HEK293 (cell line): ENCODE measurements around the gene GET3.

Experiments
- KLF16 ChIP-seq: fragments of 450-650 bp; formaldehyde crosslinking; IDR thresholded peaks from 2 replicates; pipeline ENCODE4 v1.5.1; 2017; ENCODE audit warnings: missing biosample characterization, missing genetic modification characterization
- YY1 ChIP-seq: fragments of 450-650 bp; formaldehyde crosslinking; IDR thresholded peaks from 2 replicates; pipeline ENCODE4 v1.5.1; 2018; ENCODE audit warnings: missing biosample characterization, missing genetic modification characterization
- ZBTB1 ChIP-seq: fragments of 450-650 bp; formaldehyde crosslinking; IDR thresholded peaks from 2 replicates; pipeline ENCODE4 v1.5.1; 2016; ENCODE audit warnings: missing biosample characterization, missing genetic modification characterization
- ZBTB21 ChIP-seq: fragments of 450-650 bp; formaldehyde crosslinking; IDR thresholded peaks from 2 replicates; pipeline ENCODE4 v1.5.1; 2017; ENCODE audit warnings: missing biosample characterization, missing genetic modification characterization
- ZBTB8A ChIP-seq: fragments of 450-650 bp; formaldehyde crosslinking; IDR thresholded peaks from 2 replicates; pipeline ENCODE4 v1.5.1; 2016; ENCODE audit warnings: missing biosample characterization, missing genetic modification characterization
- ZFP37 ChIP-seq: fragments of 450-650 bp; formaldehyde crosslinking; IDR thresholded peaks from 2 replicates; pipeline ENCODE4 v1.5.1; 2016; ENCODE audit warnings: missing biosample characterization, missing genetic modification characterization
- ZFP41 ChIP-seq: fragments of 450-650 bp; formaldehyde crosslinking; IDR thresholded peaks from 2 replicates; pipeline ENCODE4 v1.5.1; 2016; ENCODE audit warnings: missing biosample characterization, missing genetic modification characterization, borderline replicate concordance
- ZNF223 ChIP-seq: fragments of 450-650 bp; formaldehyde crosslinking; IDR thresholded peaks from 2 replicates; pipeline ENCODE4 v1.5.1; 2016; ENCODE audit warnings: missing biosample characterization, missing genetic modification characterization
- ZNF274 ChIP-seq, 2 experiments: fragments of 200-500 bp in 1 of 2; fragments of 450-650 bp in 1 of 2; sonication (Bioruptor generic) in 1 of 2; formaldehyde crosslinking in 1 of 2; IDR thresholded peaks; 2 replicates each; pipeline versions ENCODE4 v1.5.1 to v1.6.1; 2014 to 2016; ENCODE audit warnings: borderline replicate concordance in 1 of 2, inconsistent platforms in 1 of 2, low read length in 1 of 2, missing biosample characterization in 1 of 2, missing genetic modification characterization in 1 of 2
- ZNF350 ChIP-seq: fragments of 450-650 bp; formaldehyde crosslinking; IDR thresholded peaks from 2 replicates; pipeline ENCODE4 v1.5.0; 2017; ENCODE audit warnings: missing biosample characterization, mild to moderate bottlenecking, missing genetic modification characterization
- ZNF404 ChIP-seq: fragments of 450-650 bp; formaldehyde crosslinking; IDR thresholded peaks from 2 replicates; pipeline ENCODE4 v1.5.1; 2017; ENCODE audit warnings: missing biosample characterization, missing genetic modification characterization
- ZNF670 ChIP-seq: fragments of 450-650 bp; formaldehyde crosslinking; IDR thresholded peaks from 2 replicates; pipeline ENCODE4 v1.5.1; 2016; ENCODE audit warnings: missing biosample characterization, missing genetic modification characterization, low read depth
- TF ChIP-seq, protein P1 (sequence below): fragments of 450-650 bp; formaldehyde crosslinking; IDR thresholded peaks from 2 replicates; pipeline ENCODE4 v1.5.1; 2016; ENCODE audit warnings: missing biosample characterization, missing genetic modification characterization
- TF ChIP-seq, protein P2 (sequence below): fragments of 450-650 bp; formaldehyde crosslinking; IDR thresholded peaks from 2 replicates; pipeline ENCODE4 v1.5.1; 2016; ENCODE audit warnings: missing biosample characterization, missing genetic modification characterization

DNA sequence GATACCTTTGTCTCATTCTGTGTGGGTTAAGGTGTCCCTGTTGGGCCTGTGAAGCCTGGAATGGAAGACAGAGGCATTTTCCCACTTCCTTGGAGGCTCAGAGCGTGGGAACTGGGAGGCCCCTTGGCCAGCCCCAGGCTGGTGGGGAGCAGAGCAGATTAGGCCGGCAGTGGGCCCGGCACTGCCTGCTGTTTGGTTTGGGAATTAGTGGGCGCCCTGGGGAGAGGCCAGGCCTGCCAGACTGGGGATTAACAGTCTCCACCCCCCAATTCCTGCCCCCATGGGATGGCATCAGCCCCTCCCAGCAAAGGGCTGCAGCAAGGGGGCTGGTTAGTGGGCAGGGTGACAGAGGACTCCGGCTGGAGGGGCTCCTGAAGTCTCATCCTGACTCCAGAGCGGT lies 11.2 kb downstream of the GET3 start:
- TF ChIP-seq, protein P1, sequence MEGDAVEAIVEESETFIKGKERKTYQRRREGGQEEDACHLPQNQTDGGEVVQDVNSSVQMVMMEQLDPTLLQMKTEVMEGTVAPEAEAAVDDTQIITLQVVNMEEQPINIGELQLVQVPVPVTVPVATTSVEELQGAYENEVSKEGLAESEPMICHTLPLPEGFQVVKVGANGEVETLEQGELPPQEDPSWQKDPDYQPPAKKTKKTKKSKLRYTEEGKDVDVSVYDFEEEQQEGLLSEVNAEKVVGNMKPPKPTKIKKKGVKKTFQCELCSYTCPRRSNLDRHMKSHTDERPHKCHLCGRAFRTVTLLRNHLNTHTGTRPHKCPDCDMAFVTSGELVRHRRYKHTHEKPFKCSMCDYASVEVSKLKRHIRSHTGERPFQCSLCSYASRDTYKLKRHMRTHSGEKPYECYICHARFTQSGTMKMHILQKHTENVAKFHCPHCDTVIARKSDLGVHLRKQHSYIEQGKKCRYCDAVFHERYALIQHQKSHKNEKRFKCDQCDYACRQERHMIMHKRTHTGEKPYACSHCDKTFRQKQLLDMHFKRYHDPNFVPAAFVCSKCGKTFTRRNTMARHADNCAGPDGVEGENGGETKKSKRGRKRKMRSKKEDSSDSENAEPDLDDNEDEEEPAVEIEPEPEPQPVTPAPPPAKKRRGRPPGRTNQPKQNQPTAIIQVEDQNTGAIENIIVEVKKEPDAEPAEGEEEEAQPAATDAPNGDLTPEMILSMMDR (tag by site-specific recombination): no peak
- TF ChIP-seq ZBTB1 (tag by site-specific recombination) (no peak), YY1 (tag by site-specific recombination) (no peak), ZNF274 (IDR thresholded peaks at IDR 0.05; ENCODE audit: low read length) (no peak), ZNF274 (tag by site-specific recombination; IDR thresholded peaks at IDR 0.05; ENCODE audit: borderline replicate concordance) (no peak), ZBTB21 (no peak), ZNF350 (tag by site-specific recombination) (no peak), ZFP41 (tag by site-specific recombination) (no peak), ZNF670 (tag by site-specific recombination) (no peak), KLF16 (tag by site-specific recombination) (no peak), ZNF223 (tag by site-specific recombination) (no peak), ZFP37 (no peak), ZBTB8A (tag by site-specific recombination) (no peak), ZNF404 (tag by site-specific recombination) (no peak)
- TF ChIP-seq, protein P2, sequence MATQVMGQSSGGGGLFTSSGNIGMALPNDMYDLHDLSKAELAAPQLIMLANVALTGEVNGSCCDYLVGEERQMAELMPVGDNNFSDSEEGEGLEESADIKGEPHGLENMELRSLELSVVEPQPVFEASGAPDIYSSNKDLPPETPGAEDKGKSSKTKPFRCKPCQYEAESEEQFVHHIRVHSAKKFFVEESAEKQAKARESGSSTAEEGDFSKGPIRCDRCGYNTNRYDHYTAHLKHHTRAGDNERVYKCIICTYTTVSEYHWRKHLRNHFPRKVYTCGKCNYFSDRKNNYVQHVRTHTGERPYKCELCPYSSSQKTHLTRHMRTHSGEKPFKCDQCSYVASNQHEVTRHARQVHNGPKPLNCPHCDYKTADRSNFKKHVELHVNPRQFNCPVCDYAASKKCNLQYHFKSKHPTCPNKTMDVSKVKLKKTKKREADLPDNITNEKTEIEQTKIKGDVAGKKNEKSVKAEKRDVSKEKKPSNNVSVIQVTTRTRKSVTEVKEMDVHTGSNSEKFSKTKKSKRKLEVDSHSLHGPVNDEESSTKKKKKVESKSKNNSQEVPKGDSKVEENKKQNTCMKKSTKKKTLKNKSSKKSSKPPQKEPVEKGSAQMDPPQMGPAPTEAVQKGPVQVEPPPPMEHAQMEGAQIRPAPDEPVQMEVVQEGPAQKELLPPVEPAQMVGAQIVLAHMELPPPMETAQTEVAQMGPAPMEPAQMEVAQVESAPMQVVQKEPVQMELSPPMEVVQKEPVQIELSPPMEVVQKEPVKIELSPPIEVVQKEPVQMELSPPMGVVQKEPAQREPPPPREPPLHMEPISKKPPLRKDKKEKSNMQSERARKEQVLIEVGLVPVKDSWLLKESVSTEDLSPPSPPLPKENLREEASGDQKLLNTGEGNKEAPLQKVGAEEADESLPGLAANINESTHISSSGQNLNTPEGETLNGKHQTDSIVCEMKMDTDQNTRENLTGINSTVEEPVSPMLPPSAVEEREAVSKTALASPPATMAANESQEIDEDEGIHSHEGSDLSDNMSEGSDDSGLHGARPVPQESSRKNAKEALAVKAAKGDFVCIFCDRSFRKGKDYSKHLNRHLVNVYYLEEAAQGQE (tag by site-specific recombination): no peak
